ENCODE measurements around the gene NLRP1. TPM values are rescaled to one million over a fixed set of nuclear protein-coding genes. Genes with fewer than 3 reads are reported as not detected.

The NLRP1 gene
- total RNA-seq, 4 donors from 2014 or later = 13.8 to 78.3 (median 47.0) TPM

DNA sequence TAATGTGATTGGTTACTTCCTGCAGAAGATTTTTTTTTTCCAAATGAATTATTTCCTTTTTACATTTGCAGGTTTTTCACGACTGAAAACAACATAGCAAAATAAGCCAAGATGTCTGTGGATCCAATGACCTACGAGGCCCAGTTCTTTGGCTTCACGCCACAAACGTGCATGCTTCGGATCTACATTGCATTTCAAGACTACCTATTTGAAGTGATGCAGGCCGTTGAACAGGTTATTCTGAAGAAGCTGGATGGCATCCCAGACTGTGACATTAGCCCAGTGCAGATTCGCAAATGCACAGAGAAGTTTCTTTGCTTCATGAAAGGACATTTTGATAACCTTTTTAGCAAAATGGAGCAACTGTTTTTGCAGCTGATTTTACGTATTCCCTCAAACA, 95.6 kb downstream of the NLRP1 start:
- no peak for DNase-seq
- TF ChIP-seq, protein P1, sequence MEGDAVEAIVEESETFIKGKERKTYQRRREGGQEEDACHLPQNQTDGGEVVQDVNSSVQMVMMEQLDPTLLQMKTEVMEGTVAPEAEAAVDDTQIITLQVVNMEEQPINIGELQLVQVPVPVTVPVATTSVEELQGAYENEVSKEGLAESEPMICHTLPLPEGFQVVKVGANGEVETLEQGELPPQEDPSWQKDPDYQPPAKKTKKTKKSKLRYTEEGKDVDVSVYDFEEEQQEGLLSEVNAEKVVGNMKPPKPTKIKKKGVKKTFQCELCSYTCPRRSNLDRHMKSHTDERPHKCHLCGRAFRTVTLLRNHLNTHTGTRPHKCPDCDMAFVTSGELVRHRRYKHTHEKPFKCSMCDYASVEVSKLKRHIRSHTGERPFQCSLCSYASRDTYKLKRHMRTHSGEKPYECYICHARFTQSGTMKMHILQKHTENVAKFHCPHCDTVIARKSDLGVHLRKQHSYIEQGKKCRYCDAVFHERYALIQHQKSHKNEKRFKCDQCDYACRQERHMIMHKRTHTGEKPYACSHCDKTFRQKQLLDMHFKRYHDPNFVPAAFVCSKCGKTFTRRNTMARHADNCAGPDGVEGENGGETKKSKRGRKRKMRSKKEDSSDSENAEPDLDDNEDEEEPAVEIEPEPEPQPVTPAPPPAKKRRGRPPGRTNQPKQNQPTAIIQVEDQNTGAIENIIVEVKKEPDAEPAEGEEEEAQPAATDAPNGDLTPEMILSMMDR (IDR thresholded peaks at IDR 0.05) = no peak
- TF ChIP-seq POLR2A (IDR thresholded peaks at IDR 0.05) = no peak
- Histone ChIP-seq H3K4me3 (no peak overlapping the region), H3K4me1 (peaks cover 3 to 8% of the 10 kb centered on the region in 2 donors), H3K27me3 (no peaks in the 10 kb centered on the region), H3K36me3 (no peaks in the 10 kb centered on the region), H3K27ac (no peak overlapping the region), H3K9me3 (no peaks in the 10 kb centered on the region)
- intact Hi-C loops (cut with DNase I; ENCODE audit: low total_unique reads) = no loop called here

DNA sequence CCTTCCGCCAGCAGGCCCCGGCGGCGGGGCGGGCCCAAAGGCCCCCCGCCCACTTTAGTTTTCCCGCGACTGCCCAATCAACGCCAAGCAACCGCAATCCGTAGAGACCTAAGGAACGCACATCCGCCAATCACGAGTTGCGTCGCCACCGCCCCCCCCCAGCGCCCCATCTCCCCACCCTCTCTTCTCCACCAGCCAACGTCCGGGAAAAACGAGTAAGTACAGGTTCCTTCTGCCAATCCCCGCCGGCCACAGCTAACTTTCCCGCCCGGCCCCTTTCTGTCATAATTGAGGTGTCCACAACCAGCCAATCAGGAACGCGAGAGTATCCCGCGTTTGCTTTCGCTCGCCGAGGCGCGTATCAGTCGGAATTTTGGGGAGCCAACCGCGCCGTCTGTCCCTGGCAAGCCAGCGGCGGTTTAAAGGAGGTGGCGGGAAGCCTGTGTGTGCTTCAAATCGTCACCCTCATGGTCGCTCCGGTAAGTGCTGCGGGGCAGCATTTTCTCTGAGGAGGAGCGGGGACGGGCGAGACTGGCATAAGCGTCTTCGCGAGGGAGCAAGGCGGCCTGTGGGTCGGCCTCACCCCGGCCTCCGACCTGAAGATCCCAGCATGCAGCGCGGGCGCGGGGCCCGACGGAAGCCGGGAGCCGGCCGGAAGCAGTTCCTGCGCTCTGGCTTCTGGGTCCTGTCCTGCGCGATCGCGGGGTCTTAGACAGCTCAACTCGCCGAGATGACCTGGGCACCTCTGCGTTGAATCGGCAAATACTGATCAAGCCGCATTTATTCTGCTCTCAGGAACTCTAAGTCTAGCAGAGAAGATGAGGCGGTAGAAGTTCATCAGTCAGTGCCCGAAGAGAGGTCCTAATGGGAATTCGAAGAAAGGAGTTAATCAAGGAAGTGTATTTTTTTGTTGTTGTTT, 97.8 kb downstream of the NLRP1 start, which contains the start of gene MIS12:
Gene MIS12, plus strand, starts transcription at position 361 of the 919 bp plus-strand sequence. CDS start 2,297 bp downstream, outside the sequence.
- peak within 1 kb of the TSS; percentile 62 to 92 for H3K4me3 ChIP-seq
- H3K4me1 ChIP-seq = peaks cover 3 to 8% of the 10 kb centered on the region in 2 donors
- intact Hi-C loops (cut with DNase I; ENCODE audit: low total_unique reads) = no loop called here
- no peaks in the 10 kb centered on the region for H3K9me3 ChIP-seq
- TF ChIP-seq, protein P1 (IDR thresholded peaks at IDR 0.05) = peak in 1 of 4 experiments; percentile 2
- peak; percentile 76 to 83 for TF ChIP-seq POLR2A (IDR thresholded peaks at IDR 0.05)
- no peaks in the 10 kb centered on the region for H3K27me3 ChIP-seq
- DNase-seq = peak; percentile 97 to 99
- peak within 1 kb of the TSS; percentile 98 to 99 for H3K27ac ChIP-seq
- H3K36me3 ChIP-seq = no peaks in the 10 kb centered on the region

DNA sequence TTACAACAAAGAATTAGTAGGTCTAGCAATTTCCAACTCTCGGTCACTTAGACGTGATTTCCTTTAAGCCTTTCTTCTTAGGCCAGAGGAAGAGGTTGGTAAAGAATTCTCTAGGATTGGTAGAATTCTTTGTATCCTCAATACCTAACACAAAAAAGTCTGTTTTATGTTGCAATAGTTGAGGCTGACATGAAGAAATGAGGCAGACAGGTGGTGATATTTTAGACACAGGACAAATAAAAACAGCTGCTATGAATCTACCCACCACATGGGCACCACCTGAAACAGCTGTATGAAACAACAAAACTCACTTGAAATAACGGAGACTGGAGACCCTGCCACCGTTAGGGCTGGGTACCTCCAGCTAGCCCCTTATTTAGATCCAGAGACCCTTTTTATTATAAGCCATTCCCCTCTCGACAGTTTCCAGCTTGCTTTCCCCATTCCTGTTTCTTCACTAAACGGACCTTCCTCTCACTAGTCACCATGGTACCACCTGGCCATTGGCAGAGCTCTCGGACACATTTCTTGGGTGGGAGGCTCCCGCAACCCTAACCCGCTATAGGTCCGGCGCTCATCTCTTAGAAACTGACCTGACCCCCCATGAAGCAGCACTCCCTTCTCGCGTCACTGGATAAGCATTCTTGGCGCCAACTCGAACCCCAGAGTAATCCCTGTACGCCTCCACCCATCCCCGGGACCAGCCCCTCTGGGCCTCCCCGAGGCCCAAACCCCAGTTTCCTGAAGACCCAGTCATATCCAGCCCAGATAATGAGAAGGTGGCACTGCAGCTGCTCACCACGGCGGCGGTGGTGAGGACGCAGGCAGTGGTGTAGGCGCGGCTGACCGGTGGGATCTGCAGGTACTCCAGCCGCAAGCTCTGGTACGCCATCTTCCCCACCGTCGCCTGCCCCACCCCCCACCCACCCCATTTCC, 98.8 kb downstream of the NLRP1 start, which contains the start of gene DERL2:
Gene DERL2, minus strand, starts transcription at position 909 of the 936 bp plus-strand sequence. Its CDS starts 17 bp downstream, at position 892.
- Histone ChIP-seq H3K27ac (peak within 1 kb of the TSS; percentile 98 to 99), H3K4me3 (peak within 1 kb of the TSS; percentile 62 to 92), H3K4me1 (peaks cover 3 to 8% of the 10 kb centered on the region in 2 donors), H3K9me3 (no peaks in the 10 kb centered on the region), H3K27me3 (no peaks in the 10 kb centered on the region), H3K36me3 (no peaks in the 10 kb centered on the region)
- DNase-seq = no peak
- intact Hi-C loops (cut with DNase I; ENCODE audit: low total_unique reads) = no loop called here
- TF ChIP-seq POLR2A (IDR thresholded peaks at IDR 0.05) = peak in 1 of 2 donors; percentile 8
- TF ChIP-seq, protein P1 (IDR thresholded peaks at IDR 0.05) = no peak

DNA sequence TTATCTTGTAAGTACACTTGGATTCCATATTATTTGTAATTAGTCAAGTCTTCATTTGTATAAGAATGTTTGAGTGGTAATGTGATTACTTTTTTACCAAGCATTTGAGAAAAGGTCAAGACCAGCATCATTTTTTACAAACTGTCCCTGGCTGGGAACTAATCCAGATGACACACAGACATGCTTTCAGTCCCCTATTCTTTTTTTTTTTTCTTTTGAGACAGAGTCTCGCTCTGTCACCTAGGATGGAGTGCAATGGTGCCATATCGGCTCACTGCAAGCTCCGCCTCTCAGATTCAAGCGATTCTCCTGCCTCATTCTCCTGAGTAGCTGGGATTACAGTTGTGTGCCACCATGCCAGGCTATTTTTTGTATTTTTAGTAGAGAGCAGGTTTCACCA, 102.9 kb downstream of the NLRP1 start:
- no peaks in the 10 kb centered on the region for H3K36me3 ChIP-seq
- H3K27ac ChIP-seq = no peak overlapping the region
- H3K4me3 ChIP-seq = no peak overlapping the region
- H3K27me3 ChIP-seq = no peaks in the 10 kb centered on the region
- no peak for DNase-seq
- TF ChIP-seq, protein P1 (IDR thresholded peaks at IDR 0.05) = no peak
- TF ChIP-seq POLR2A (IDR thresholded peaks at IDR 0.05) = no peak
- no peaks in the 10 kb centered on the region for H3K9me3 ChIP-seq
- intact Hi-C loops (cut with DNase I; ENCODE audit: low total_unique reads) = no loop called here
- peaks cover 0 to 8% of the 10 kb centered on the region in 2 donors for H3K4me1 ChIP-seq

Data from uterus (tissue), 4 donors.